ENCODE data around the gene AK8. TPM values are rescaled to one million over a fixed set of nuclear protein-coding genes. Genes with fewer than 3 reads are reported as not detected.
"Not testable (repeated sequence)": the region's sequence is repeated elsewhere in the genome, so short reads cannot be mapped to it uniquely, and the experiment has no call there.

AK8 gene
- total and polyA plus RNA-seq, 9 donors = 0.36 to 9.8 (median 1.6) TPM

GRCh38 chr9:132775720-132776119 is 102.4 kb downstream of the AK8 start:
- Histone ChIP-seq H3K36me3 (no peaks in the 10 kb centered on the region), H3K4me1 (ENCODE audit: insufficient read depth) (peaks cover 2% of the 10 kb centered on the region)

GRCh38 chr9:132774886-132775285 is 103.2 kb downstream of the AK8 start:
- peaks cover 5% of the 10 kb centered on the region for H3K4me1 ChIP-seq (ENCODE audit: insufficient read depth)
- H3K27me3 ChIP-seq = no peaks in the 10 kb centered on the region
- H3K4me3 ChIP-seq = no peak overlapping the region
- 93 to 95% (median 94%) methylated on average over 1 of the region's 1 CpG for WGBS, 3 donors
- no peak for DNase-seq
- no peaks in the 10 kb centered on the region for H3K9me3 ChIP-seq
- no peaks in the 10 kb centered on the region for H3K36me3 ChIP-seq
- intact Hi-C loops (cut with DNase I) = loop anchor here in 2 of 4 donors (5.0 to 10.0 kb wide), 2 partner anchors 100 to 103 kb away; partner anchors contain the start of gene GTF3C4 (in 2 of the 2)
- no peak for TF ChIP-seq CTCF (IDR thresholded peaks at IDR 0.05)
- no peak overlapping the region for H3K27ac ChIP-seq

More at GRCh38 chr9:132775720-132776119, 102.4 kb downstream of the AK8 start:
- WGBS, 3 donors = 52 to 66% (median 52%) methylated on average over 4 of the region's 4 CpGs
- Histone ChIP-seq H3K4me3 (no peak overlapping the region), H3K27me3 (no peaks in the 10 kb centered on the region), H3K27ac (no peak overlapping the region), H3K9me3 (no peaks in the 10 kb centered on the region)
- intact Hi-C loops (cut with DNase I) = loop anchor here in 1 of 4 donors (10.0 kb wide), 1 partner anchor 101 kb away; the partner anchor contains the start of gene GTF3C4
- TF ChIP-seq POLR2A (IDR thresholded peaks at IDR 0.05) (no peak), CTCF (IDR thresholded peaks at IDR 0.05) (no peak), EP300 (IDR thresholded peaks at IDR 0.05) (no peak)
- DNase-seq = no peak

- Histone ChIP-seq H3K4me3 (no peak overlapping the region), H3K4me1 (ENCODE audit: insufficient read depth) (peaks cover 5% of the 10 kb centered on the region), H3K36me3 (no peaks in the 10 kb centered on the region), H3K9me3 (no peaks in the 10 kb centered on the region), H3K27me3 (no peaks in the 10 kb centered on the region), H3K27ac (no peak overlapping the region)
- TF ChIP-seq EP300 (IDR thresholded peaks at IDR 0.05) (no peak), CTCF (IDR thresholded peaks at IDR 0.05) (no peak), POLR2A (IDR thresholded peaks at IDR 0.05) (no peak)
- intact Hi-C loops (cut with DNase I) = loop anchor here in 2 of 4 donors (5.0 to 10.0 kb wide), 2 partner anchors 99 to 102 kb away; partner anchors contain the start of gene GTF3C4 (in 2 of the 2)
- no peak for DNase-seq
- 70 to 72% (median 70%) methylated on average over 7 of the region's 7 CpGs for WGBS, 3 donors
Observed at GRCh38 chr9:132773764-132774339, 104.2 kb downstream of the AK8 start.

GRCh38 chr9:132773093-132773492 is 105.0 kb downstream of the AK8 start:
- H3K27ac ChIP-seq = no peak overlapping the region
- no peaks in the 10 kb centered on the region for H3K9me3 ChIP-seq
- intact Hi-C loops (cut with DNase I) = loop anchor here in 2 of 4 donors (5.0 to 10.0 kb wide), 2 partner anchors 98 to 101 kb away; partner anchors contain the start of gene GTF3C4 (in 2 of the 2)
- H3K27me3 ChIP-seq = no peaks in the 10 kb centered on the region
- H3K4me1 ChIP-seq (ENCODE audit: insufficient read depth) = peaks cover 5% of the 10 kb centered on the region
- 80 to 87% (median 86%) methylated on average over 2 of the region's 2 CpGs for WGBS, 3 donors
- no peak for DNase-seq
- TF ChIP-seq POLR2A (IDR thresholded peaks at IDR 0.05) (no peak), CTCF (IDR thresholded peaks at IDR 0.05) (no peak), EP300 (IDR thresholded peaks at IDR 0.05) (no peak)
- H3K36me3 ChIP-seq = no peaks in the 10 kb centered on the region
- no peak overlapping the region for H3K4me3 ChIP-seq

- not testable (repeated sequence) for DNase-seq; H3K9me3 ChIP-seq; H3K27ac ChIP-seq; H3K36me3 ChIP-seq; H3K4me3 ChIP-seq; H3K27me3 ChIP-seq; H3K4me1 ChIP-seq (ENCODE audit: insufficient read depth)
- intact Hi-C loops (cut with DNase I) = loop anchor here in 2 of 4 donors (5.0 to 10.0 kb wide), 2 partner anchors 97 to 99 kb away; partner anchors contain the start of gene GTF3C4 (in 2 of the 2)
- WGBS, 3 donors = 92 to 97% (median 95%) methylated on average over 5 of the region's 5 CpGs
Observed at GRCh38 chr9:132771752-132772151, 106.3 kb downstream of the AK8 start.

All from ovary (tissue), 9 donors.